Tongue (tissue), 3 donors: Measurements from ENCODE around the gene CEACAM18. TPM values are rescaled to one million over a fixed set of nuclear protein-coding genes. Genes with fewer than 3 reads are reported as not detected.

Source experiments
- DNase-seq: peaks from one replicate; pipeline ENCODE4 v3.0.0-alpha.2; 2015
- small RNA-seq: library from RNA; depleted of rRNA; stranded (forward); fragments of <200 nt; gene quantifications from one replicate; pipeline ENCODE3, GENCODE V24; 2014; ENCODE audit warnings: low replicate concordance
- total RNA-seq: library from RNA; depleted of rRNA; stranded (reverse); fragments of >200 nt; gene quantifications from one replicate; pipeline ENCODE4 v1.2.3, GENCODE V29; 2014

The CEACAM18 gene
- total RNA-seq, 1 donor from 2014 or later, result not detected

DNA sequence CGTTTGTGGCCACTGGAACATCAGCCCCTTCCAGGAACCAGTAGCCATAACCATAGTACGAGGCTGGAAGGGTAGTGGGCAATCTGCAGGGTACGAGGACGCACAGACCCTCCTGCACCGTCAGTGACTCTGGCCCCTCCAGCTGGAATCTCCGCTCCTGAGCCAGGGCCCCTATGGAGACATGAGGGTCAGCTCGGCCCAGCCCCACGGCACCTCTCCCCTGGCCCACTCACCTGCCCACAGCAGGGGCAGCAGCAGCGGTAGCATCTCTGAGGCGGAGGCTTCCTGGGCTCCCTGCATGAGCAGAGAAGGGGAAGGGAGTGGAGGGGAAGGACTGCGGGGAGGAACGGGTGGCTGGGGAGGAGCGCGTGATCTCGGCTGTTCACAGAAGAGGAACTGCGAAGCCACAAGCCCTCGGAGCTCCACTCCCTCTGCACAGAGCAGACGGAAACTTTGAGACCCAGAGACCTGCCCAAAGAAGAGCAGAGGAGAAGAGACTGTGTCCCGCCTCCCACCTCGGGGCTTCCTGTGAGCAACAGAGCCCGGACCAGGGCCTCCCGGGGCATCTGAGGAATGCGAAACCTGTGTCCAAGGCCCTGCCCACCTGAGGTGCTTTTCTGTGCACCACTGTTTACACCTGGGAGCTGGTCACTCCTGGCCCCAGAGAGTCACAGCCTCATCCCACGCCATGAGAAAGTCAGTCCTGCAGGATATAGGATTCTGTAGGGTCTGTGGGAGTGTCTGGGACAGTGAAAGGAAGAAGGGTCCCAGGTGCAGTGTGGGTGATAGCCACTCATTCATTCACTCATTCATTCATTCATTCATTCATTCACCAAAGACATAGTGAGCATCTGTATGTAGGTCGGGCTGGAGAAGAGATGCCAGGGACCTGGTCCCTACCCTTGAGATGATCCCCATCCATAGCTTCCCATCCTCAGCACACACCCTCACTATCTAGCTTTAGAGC lies 53.3 kb downstream of the CEACAM18 start, which contains the start of gene SIGLEC6:
TSS of gene SIGLEC6 (minus strand) at position 322 of the 967 bp plus-strand sequence. CDS start at position 300, 22 bp downstream.
- no peak for DNase-seq

DNA sequence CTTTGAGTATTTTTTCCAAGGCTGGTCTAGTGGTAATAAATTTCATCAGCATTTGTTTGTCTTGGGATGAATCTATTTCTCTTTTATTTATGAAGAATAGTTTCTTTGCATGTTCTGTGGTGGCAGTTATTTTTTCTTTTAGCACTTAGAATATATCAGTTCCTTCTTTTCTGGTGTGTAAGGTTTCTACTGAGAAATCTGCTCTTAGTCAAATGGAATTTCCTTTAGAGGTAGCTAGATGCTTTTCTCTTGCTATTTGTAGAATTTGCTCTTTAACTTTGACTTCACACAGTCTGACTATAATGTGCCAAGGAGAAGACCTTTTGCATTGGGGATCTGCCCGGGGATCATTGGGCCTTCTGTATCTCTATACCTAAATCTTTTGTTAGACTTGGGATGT lies 57.2 kb downstream of the CEACAM18 start:
- no peak for DNase-seq

DNA sequence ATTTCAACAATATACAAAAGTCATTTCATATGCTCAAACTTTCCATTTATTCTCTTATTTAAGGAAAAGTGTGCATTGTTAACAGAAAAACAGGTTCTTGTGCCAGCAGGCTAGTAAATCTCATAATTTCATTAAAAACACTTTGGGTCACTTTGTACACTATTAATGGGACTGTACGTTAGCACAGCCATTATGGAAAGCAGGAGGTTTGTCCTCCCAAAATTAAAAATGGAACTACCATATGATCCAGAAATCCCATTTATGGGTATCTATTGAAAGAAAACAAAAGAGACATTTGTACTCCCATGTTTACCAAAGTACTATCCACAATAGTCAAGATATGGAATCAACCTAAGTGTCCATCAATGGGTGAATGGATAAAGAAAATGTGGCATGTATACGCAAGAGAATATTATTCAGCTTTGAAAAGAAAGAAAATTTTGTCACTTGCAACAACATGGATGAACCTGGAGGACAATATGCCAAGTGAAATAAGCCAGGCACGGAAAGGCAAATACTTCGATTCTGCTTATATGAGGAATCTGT lies 61.6 kb downstream of the CEACAM18 start:
- DNase-seq, result no peak

Small RNA genes within 50 kb of the gene (small RNA-seq; reads per million reads assigned to genes)
- not detected for gene AC020914.3
- gene AC020914.5, result not detected

Other genes starting within 250 kb of the CEACAM18 start
- not detected for gene SIGLECL1, start 227.5 kb upstream of the CEACAM18 start, total RNA-seq
- gene IGLON5, start 166.9 kb upstream of the CEACAM18 start, total RNA-seq, result 0.10 TPM
- 2.5 TPM for gene VSIG10L, start 136.4 kb upstream of the CEACAM18 start, total RNA-seq
- gene ETFB, start 112.2 kb upstream of the CEACAM18 start, total RNA-seq, result 71.3 TPM
- gene CLDND2, start 109.5 kb upstream of the CEACAM18 start, total RNA-seq, result not detected
- 2.3 TPM for gene NKG7, start 105.9 kb upstream of the CEACAM18 start, total RNA-seq
- not detected for gene LIM2, start 90.6 kb upstream of the CEACAM18 start, total RNA-seq
- not detected for gene C19orf84, start 87.9 kb upstream of the CEACAM18 start, total RNA-seq
- 2.1 TPM for gene SIGLEC10, start 60.9 kb upstream of the CEACAM18 start, total RNA-seq
- gene SIGLEC8, start 20.1 kb upstream of the CEACAM18 start, total RNA-seq, result not detected
- not detected for gene SIGLEC12, start 23.3 kb downstream of the CEACAM18 start, total RNA-seq
- not detected for gene SIGLEC6, start 53.1 kb downstream of the CEACAM18 start, total RNA-seq
- gene ZNF175, start 92.7 kb downstream of the CEACAM18 start, total RNA-seq, result 10.9 TPM
- gene SIGLEC5, start 151.9 kb downstream of the CEACAM18 start, total RNA-seq, result not detected
- 0.21 TPM for gene SIGLEC14, start 168.3 kb downstream of the CEACAM18 start, total RNA-seq
- 6.9 TPM for gene SPACA6, start 214.8 kb downstream of the CEACAM18 start, total RNA-seq
- 0.72 TPM for gene HAS1, start 245.5 kb downstream of the CEACAM18 start, total RNA-seq